Epithelial cell of esophagus (primary cell): ENCODE data around the gene CARNS1.

ENCODE experiments used
- DNase-seq: peaks from one replicate; pipeline ENCODE4 v3.0.0; 2010; ENCODE audit warnings: low read depth
- H3K4me3 ChIP-seq: 2 replicates; pipeline ENCODE4 v1.5.1; 2011; ENCODE audit warnings: mild to moderate bottlenecking, low read length, control low read depth
- CTCF ChIP-seq: IDR thresholded peaks from 2 replicates; pipeline ENCODE4 v1.5.1; 2011; ENCODE audit warnings: low read depth, mild to moderate bottlenecking, low read length, control low read depth, inconsistent platforms; ENCODE audit not compliant: insufficient read depth; ENCODE audit errors: missing control alignments

CARNS1 gene

GRCh38 chr11:67433536-67434394 is 18.3 kb downstream of the CARNS1 start:
- no peak overlapping the region for H3K4me3 ChIP-seq
- no peak for DNase-seq
- no peak for TF ChIP-seq CTCF

DNA sequence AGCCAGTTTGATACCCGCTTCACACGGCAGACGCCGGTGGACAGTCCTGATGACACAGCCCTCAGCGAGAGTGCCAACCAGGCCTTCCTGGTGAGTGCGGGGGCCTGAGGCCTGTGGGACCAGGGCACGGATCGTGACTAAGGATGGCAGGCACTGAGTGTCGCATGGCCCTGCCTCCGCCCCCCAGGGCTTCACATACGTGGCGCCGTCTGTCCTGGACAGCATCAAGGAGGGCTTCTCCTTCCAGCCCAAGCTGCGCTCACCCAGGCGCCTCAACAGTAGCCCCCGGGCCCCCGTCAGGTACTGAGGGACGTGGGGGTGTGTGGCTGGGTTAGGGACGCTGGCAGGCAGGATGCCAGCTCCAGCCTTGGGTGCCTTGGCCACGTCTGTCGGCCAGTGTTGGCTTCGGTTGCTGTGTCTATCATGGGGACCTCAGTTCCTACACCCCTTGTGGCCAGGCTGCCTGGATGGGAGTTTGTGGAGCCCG is 19.0 kb downstream of the CARNS1 start:
- TF ChIP-seq CTCF = no peak

DNA sequence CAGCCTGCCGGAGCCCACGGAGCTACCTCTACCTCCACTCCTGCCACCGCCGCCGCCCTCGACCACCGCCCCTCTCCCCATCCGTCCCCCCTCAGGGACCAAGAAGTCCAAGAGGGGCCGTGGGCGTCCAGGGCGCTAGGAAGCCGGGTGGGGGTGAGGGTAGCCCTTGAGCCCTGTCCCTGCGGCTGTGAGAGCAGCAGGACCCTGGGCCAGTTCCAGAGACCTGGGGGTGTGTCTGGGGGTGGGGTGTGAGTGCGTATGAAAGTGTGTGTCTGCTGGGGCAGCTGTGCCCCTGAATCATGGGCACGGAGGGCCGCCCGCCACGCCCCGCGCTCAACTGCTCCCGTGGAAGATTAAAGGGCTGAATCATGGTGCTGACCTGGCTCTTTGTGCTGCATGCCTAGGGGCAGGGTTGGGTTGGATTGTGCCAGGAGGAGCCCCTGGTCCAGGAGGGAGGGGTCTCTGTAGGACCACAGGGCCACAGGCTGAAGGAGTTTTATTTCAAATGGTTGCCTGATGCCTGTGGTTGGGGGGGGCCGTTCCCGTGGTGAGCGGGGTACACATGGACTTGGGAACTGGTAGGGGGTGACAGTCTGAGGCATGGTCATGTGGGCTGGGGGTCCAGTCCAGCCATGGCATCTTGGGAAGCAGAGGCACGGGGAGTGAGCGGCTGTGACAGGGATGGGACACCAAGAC is 19.7 kb downstream of the CARNS1 start:
- H3K4me3 ChIP-seq = no peak overlapping the region
- TF ChIP-seq CTCF = no peak
- peak; percentile 45 for DNase-seq

More for the DNA sequence above, 19.0 kb downstream of the CARNS1 start:
- DNase-seq = no peak
- no peak overlapping the region for H3K4me3 ChIP-seq

- no peak for TF ChIP-seq CTCF
- H3K4me3 ChIP-seq = no peak overlapping the region
- DNase-seq = no peak
Measured at GRCh38 chr11:67435727-67436458, 20.4 kb downstream of the CARNS1 start.

DNA sequence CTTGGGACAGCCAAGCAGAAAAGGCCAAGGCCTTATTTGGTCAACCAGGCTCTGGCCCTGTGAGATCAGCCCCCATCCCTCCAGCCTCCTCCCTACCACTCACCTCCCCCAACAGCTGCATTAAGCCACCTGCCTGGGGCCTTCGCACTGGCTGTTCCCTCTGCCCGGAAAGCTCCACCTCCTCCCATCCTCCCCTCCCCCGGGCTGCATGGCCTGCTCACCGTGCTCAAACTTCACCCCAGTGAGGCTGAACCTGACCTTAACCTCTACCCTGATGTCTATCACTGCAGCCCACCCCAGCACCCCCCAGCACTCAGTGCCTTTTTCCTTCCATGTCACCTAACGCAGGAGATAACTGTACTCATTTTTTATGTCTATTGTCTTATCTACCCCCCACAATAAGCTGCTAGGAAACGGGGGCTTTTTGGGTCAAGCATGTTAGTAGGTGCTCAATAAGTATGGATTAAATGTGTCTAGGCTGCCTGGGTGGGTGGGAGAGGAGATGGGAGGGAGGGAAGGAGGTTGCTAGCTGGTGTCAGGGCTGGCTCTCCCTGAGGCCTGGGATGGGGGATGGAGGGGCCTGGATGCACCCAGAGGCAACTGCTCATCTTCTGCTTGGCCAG is 21.1 kb downstream of the CARNS1 start:
- H3K4me3 ChIP-seq = no peak overlapping the region
- DNase-seq = no peak
- TF ChIP-seq CTCF = no peak

GRCh38 chr11:67437082-67437808 is 21.8 kb downstream of the CARNS1 start, which contains the start of gene PTPRCAP:
TSS of gene PTPRCAP (minus strand) at chr11:67437682. CDS start at chr11:67437619, 63 bp downstream.
- DNase-seq = no peak
- TF ChIP-seq CTCF = no peak
- no peak within 1 kb of the TSS for H3K4me3 ChIP-seq
